CD14-positive monocyte (primary cell): Measurements from ENCODE around the gene BRD2. TPM values are rescaled to one million over a fixed set of nuclear protein-coding genes. Genes with fewer than 3 reads are reported as not detected.

Experiments used
- DNase-seq, 3 donors: peaks; one replicate each; pipeline ENCODE4 v3.0.0-alpha.2; 2011 to 2022
- H2AFZ ChIP-seq: 2 replicates; pipeline ENCODE4 v1.6.0; 2012; ENCODE audit warnings: mild to moderate bottlenecking, low read depth, low read length, inconsistent platforms; ENCODE audit not compliant: insufficient read depth, poor library complexity, severe bottlenecking
- H3K27ac ChIP-seq, 2 donors: 1 replicate in 1 of 2; 2 replicates in 1 of 2; pipeline ENCODE4 v1.5.1; 2012 to 2013; ENCODE audit warnings: low read length in 2 of 2, control low read depth in 1 of 2, inconsistent platforms in 1 of 2, low read depth in 1 of 2, mild to moderate bottlenecking in 1 of 2
- H3K27me3 ChIP-seq, 2 donors: one replicate each; pipeline versions ENCODE4 v1.6.0 to v1.6.1; 2011 to 2013; ENCODE audit warnings: low read length in 2 of 2; ENCODE audit not compliant: control insufficient read depth in 2 of 2, insufficient read depth in 2 of 2
- H3K36me3 ChIP-seq, 2 donors: replicated peaks in 1 of 2; 1 replicate in 1 of 2; 2 replicates in 1 of 2; pipeline versions ENCODE4 v1.5.1 to v1.6.1; 2012 to 2013; ENCODE audit warnings: low read length in 2 of 2, control low read depth in 1 of 2, inconsistent platforms in 1 of 2, mild to moderate bottlenecking in 1 of 2; ENCODE audit not compliant: insufficient read depth in 2 of 2, control insufficient read depth in 1 of 2
- H3K4me1 ChIP-seq, 2 donors: 1 replicate in 1 of 2; 2 replicates in 1 of 2; pipeline versions ENCODE4 v1.5.1 to v1.6.1; 2012 to 2013; ENCODE audit warnings: low read length in 2 of 2, control low read depth in 1 of 2, inconsistent platforms in 1 of 2, mild to moderate bottlenecking in 1 of 2, moderate library complexity in 1 of 2; ENCODE audit not compliant: insufficient read depth in 2 of 2, control insufficient read depth in 1 of 2
- H3K4me2 ChIP-seq: replicated peaks from 2 replicates; pipeline ENCODE3; 2012; ENCODE audit warnings: low read length, moderate library complexity, mild to moderate bottlenecking; ENCODE audit not compliant: poor library complexity, severe bottlenecking; ENCODE audit errors: extremely low read depth
- H3K4me3 ChIP-seq, 3 experiments: fragments of 200-600 bp in 1 of 3; sonication (generic) in 1 of 3; replicated peaks in 1 of 3; 1 replicate in 2 of 3; 2 replicates in 1 of 3; pipeline ENCODE4 v1.5.1; 2011 to 2013; ENCODE audit warnings: low read length in 3 of 3, mild to moderate bottlenecking in 3 of 3, control low read depth in 2 of 3, low read depth in 2 of 3, inconsistent platforms in 1 of 3, moderate library complexity in 1 of 3
- H3K79me2 ChIP-seq: 2 replicates; pipeline ENCODE4 v1.6.0; 2012; ENCODE audit warnings: mild to moderate bottlenecking, control low read depth, inconsistent platforms, low read length, moderate library complexity; ENCODE audit not compliant: insufficient read depth
- H3K9ac ChIP-seq: 2 replicates; pipeline ENCODE4 v1.6.0; 2017; ENCODE audit warnings: low read length, mild to moderate bottlenecking; ENCODE audit not compliant: insufficient read depth, poor library complexity, severe bottlenecking
- H3K9me3 ChIP-seq, 2 donors: replicated peaks in 1 of 2; 1 replicate in 1 of 2; 2 replicates in 1 of 2; pipeline versions ENCODE4 v1.5.1 to v1.6.1; 2012 to 2013; ENCODE audit warnings: low read length in 2 of 2, control low read depth in 1 of 2; ENCODE audit not compliant: control insufficient read depth in 1 of 2, insufficient read depth in 1 of 2
- H4K20me1 ChIP-seq: 2 replicates; pipeline ENCODE4 v1.6.0; 2012; ENCODE audit warnings: mild to moderate bottlenecking, low read length, control low read depth, moderate library complexity; ENCODE audit not compliant: insufficient read depth
- H3K27ac Mint-ChIP-seq, 7 donors: one replicate each; pipeline ENCODE4 v1.8.0; 2020; ENCODE audit warnings: mild to moderate bottlenecking in 7 of 7, mixed read lengths in 7 of 7, moderate library complexity in 6 of 7, inconsistent platforms in 2 of 7
- H3K27me3 Mint-ChIP-seq, 3 donors: one replicate each; pipeline ENCODE4 v1.8.0; 2021 to 2022; ENCODE audit warnings: low read depth in 3 of 3, mild to moderate bottlenecking in 3 of 3, mixed read lengths in 3 of 3, moderate library complexity in 3 of 3, inconsistent platforms in 1 of 3
- H3K36me3 Mint-ChIP-seq, 2 donors: one replicate each; pipeline ENCODE4 v1.8.0; 2020; ENCODE audit warnings: mixed read lengths in 2 of 2, inconsistent platforms in 1 of 2, mild to moderate bottlenecking in 1 of 2
- H3K4me1 Mint-ChIP-seq: one replicate; pipeline ENCODE4 v1.8.0; 2020; ENCODE audit warnings: mild to moderate bottlenecking, mixed read lengths
- H3K4me3 Mint-ChIP-seq, 2 donors: one replicate each; pipeline ENCODE4 v1.8.0; 2020; ENCODE audit warnings: mild to moderate bottlenecking in 2 of 2, mixed read lengths in 2 of 2, moderate library complexity in 1 of 2
- H3K9me3 Mint-ChIP-seq, 7 donors: one replicate each; pipeline ENCODE4 v1.8.0; 2020 to 2022; ENCODE audit warnings: mixed read lengths in 7 of 7, mild to moderate bottlenecking in 6 of 7, moderate library complexity in 6 of 7, inconsistent platforms in 2 of 7
- WGBS: methylation state at CpG from one replicate; pipeline ENCODE4 v1.1.5; 2013; ENCODE audit warnings: missing lambda C conversion rate; ENCODE audit not compliant: insufficient coverage; 5-methylcytosine and 5-hydroxymethylcytosine counted together
- intact Hi-C, 2 donors: fragments of 100-400 bp; cut with micrococcal nuclease; formaldehyde crosslinking; loops; one replicate each; pipeline versions ENCODE4 v1.15.0 to v1.15.1; 2023
- polyA plus RNA-seq, 3 donors: library from polyadenylated mRNA; depleted of rRNA in 1 of 3; unstranded in 2 of 3; stranded (reverse) in 1 of 3; fragments of 300-500 nt in 2 of 3; fragments of >200 nt in 1 of 3; fragmentation: Illumina TruSeq in 2 of 3; gene quantifications; 1 replicate in 2 of 3; 2 replicates in 1 of 3; pipeline ENCODE4 v1.2.3, GENCODE V29; 2012 to 2021
- TF ChIP-seq, protein P1 (sequence below): fragments of 200-600 bp; IDR thresholded peaks from one replicate; pipeline ENCODE4 v1.8.0; 2022; ENCODE audit warnings: antibody characterized with exemption, mild to moderate bottlenecking

BRD2 gene
- polyA plus RNA-seq, 3 donors, result 9.6 to 475 (median 21.7) TPM

DNA sequence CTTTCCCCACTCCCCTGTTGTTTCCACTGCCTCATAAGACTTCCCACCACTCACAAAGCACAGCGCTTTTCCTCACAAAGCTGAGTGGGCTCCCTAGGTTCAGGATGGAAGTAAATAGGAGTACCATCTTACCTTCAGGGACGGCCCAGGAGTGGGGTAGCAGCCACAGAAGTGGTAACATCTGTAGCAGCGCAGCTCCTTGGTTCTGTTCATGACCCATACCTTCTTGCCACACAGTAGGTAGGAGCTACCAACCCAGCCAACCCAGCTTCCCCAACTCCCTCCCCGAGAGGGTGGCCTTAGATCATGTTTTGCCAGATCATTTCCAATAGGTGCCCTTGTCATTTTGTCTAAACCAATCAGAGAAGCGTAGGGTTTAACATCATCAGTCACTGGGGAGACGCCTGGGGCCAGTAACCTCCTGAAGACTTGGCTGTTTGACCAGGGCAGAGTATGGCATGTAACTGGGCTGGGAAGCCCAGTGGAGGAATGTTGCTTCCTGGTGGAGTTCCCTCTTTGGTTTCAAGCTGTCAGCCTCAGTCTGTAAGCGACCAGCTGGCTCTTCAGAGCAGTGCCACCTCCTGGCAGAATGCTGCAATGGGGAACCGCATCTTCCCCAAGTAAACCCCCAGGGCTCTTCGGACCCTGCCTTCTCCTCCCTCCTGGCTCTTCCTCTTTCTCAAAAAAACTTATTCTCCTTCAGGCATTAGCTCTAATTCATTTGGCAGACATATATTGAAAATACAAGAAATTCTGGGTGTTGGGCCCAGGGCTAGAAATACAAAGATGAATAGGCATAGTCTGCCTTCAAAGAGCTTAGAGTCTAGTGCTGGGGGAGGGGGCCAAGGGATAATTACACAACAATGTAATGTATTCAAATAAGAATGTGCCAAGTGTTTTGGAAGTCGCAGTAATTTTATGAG lies 15.3 kb upstream of the BRD2 start, which contains the start of gene HLA-DMA:
Gene HLA-DMA, minus strand, starts transcription at position 281 of the 923 bp plus-strand sequence. Its CDS starts 61 bp downstream, at position 220.
- H3K4me1 ChIP-seq, result peaks cover 62 to 64% of the 10 kb centered on the region in 2 donors
- peak within 1 kb of the TSS; percentile 48 for H3K9ac ChIP-seq
- intact Hi-C loops, result loop anchor here in 1 of 2 donors (2.0 kb wide), 1 partner anchor 16 kb away; the partner anchor contains the start of gene BRD2

DNA sequence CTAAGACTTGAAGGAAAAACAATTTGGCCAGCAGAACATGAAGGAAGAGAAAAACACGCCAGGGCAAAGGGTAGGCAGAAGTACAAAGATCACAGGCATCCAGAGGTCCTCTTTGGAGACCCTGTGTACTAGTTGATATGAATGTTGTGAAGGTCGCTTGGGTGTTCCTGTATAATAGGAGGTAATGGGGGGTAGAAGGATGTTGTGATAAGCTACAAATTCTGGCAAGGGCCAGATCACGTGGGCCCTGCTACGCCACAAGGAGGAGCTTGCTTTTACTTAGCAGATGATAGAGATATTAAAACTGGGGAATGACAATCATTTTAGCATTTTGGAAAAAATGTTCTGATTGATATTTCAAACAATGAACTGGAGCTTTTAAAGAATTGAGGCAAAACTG lies 14.6 kb upstream of the BRD2 start:
- peaks cover 56 to 57% of the 10 kb centered on the region in 2 donors for H3K4me1 ChIP-seq
- peak overlapping the region in 1 of 2 donors; percentile 86 for H3K27ac ChIP-seq
- TF ChIP-seq, protein P1, sequence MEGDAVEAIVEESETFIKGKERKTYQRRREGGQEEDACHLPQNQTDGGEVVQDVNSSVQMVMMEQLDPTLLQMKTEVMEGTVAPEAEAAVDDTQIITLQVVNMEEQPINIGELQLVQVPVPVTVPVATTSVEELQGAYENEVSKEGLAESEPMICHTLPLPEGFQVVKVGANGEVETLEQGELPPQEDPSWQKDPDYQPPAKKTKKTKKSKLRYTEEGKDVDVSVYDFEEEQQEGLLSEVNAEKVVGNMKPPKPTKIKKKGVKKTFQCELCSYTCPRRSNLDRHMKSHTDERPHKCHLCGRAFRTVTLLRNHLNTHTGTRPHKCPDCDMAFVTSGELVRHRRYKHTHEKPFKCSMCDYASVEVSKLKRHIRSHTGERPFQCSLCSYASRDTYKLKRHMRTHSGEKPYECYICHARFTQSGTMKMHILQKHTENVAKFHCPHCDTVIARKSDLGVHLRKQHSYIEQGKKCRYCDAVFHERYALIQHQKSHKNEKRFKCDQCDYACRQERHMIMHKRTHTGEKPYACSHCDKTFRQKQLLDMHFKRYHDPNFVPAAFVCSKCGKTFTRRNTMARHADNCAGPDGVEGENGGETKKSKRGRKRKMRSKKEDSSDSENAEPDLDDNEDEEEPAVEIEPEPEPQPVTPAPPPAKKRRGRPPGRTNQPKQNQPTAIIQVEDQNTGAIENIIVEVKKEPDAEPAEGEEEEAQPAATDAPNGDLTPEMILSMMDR, result no peak
- intact Hi-C loops, result loop anchor here in 1 of 2 donors (2.0 kb wide), 1 partner anchor 15 kb away; the partner anchor contains the start of gene BRD2
- no peaks in the 10 kb centered on the region for H4K20me1 ChIP-seq
- peaks cover 0 to 2% (median 0%) of the 10 kb centered on the region in 3 donors for H3K27me3 Mint-ChIP-seq
- H3K27me3 ChIP-seq, result no peaks in the 10 kb centered on the region
- peaks cover 26 to 27% of the 10 kb centered on the region in 2 donors for H3K36me3 Mint-ChIP-seq
- peaks cover 74% of the 10 kb centered on the region for H3K79me2 ChIP-seq
- DNase-seq, result no peak
- WGBS, result 55% methylated on average over 4 of the region's 4 CpGs
- H3K36me3 ChIP-seq, result peaks cover 14 to 19% of the 10 kb centered on the region in 2 donors
- no peak overlapping the region for H2AFZ ChIP-seq
- no peak overlapping the region for H3K4me3 Mint-ChIP-seq
- peak overlapping the region in 1 of 3 experiments; percentile 10 for H3K4me3 ChIP-seq
- no peaks in the 10 kb centered on the region for H3K9me3 ChIP-seq
- H3K4me1 Mint-ChIP-seq, result peaks cover 63% of the 10 kb centered on the region
- peak overlapping the region; percentile 77 to 98 (median 97) for H3K27ac Mint-ChIP-seq
- peak overlapping the region; percentile 89 for H3K4me2 ChIP-seq
- no peak overlapping the region for H3K9ac ChIP-seq
- no peaks in the 10 kb centered on the region for H3K9me3 Mint-ChIP-seq

More for the DNA sequence above, 15.3 kb upstream of the BRD2 start, which contains the start of gene HLA-DMA:
- peak within 1 kb of the TSS; percentile 93 to 96 for H3K4me3 Mint-ChIP-seq
- H3K9me3 ChIP-seq, result no peaks in the 10 kb centered on the region
- H3K36me3 Mint-ChIP-seq, result peaks cover 33 to 34% of the 10 kb centered on the region in 2 donors
- H3K79me2 ChIP-seq, result peaks cover 74% of the 10 kb centered on the region
- no peaks in the 10 kb centered on the region for H3K27me3 ChIP-seq
- peaks cover 0 to 2% (median 0%) of the 10 kb centered on the region in 3 donors for H3K27me3 Mint-ChIP-seq
- peaks cover 14 to 26% of the 10 kb centered on the region in 2 donors for H3K36me3 ChIP-seq
- peak within 1 kb of the TSS; percentile 89 for H3K4me2 ChIP-seq
- no peaks in the 10 kb centered on the region for H3K9me3 Mint-ChIP-seq
- H3K27ac Mint-ChIP-seq, result peak within 1 kb of the TSS; percentile 94 to 98 (median 97)
- DNase-seq, result peak; percentile 98 to 99 (median 99)
- TF ChIP-seq, protein P1, result peak; percentile 88
- H4K20me1 ChIP-seq, result no peaks in the 10 kb centered on the region
- H3K4me3 ChIP-seq, result peak within 1 kb of the TSS; percentile 84 to 95 (median 92)
- peaks cover 70% of the 10 kb centered on the region for H3K4me1 Mint-ChIP-seq
- H3K27ac ChIP-seq, result peak within 1 kb of the TSS; percentile 74 to 86
- H2AFZ ChIP-seq, result peak within 1 kb of the TSS; percentile 61
- WGBS, result 8% methylated on average over 7 of the region's 10 CpGs
